ES-I3 (cell line): Measurements from ENCODE around the gene BRINP1.

Experiments used
- H3K36me3 ChIP-seq: 2 replicates; pipeline ENCODE4 v1.6.1; 2013; ENCODE audit warnings: mild to moderate bottlenecking, low read length, control low read depth, moderate library complexity; ENCODE audit not compliant: insufficient read depth
- H3K4me1 ChIP-seq: 2 replicates; pipeline ENCODE4 v1.6.1; 2013; ENCODE audit warnings: mild to moderate bottlenecking, control low read depth, low read length; ENCODE audit not compliant: insufficient read depth
- H3K9ac ChIP-seq: 2 replicates; pipeline ENCODE4 v1.6.1; 2013; ENCODE audit warnings: low read depth, mild to moderate bottlenecking, low read length, moderate library complexity
- H3K9me3 ChIP-seq: 2 replicates; pipeline ENCODE4 v1.6.1; 2013; ENCODE audit warnings: mild to moderate bottlenecking, low read length, moderate library complexity; ENCODE audit not compliant: control insufficient read depth, insufficient read depth

The BRINP1 gene

DNA sequence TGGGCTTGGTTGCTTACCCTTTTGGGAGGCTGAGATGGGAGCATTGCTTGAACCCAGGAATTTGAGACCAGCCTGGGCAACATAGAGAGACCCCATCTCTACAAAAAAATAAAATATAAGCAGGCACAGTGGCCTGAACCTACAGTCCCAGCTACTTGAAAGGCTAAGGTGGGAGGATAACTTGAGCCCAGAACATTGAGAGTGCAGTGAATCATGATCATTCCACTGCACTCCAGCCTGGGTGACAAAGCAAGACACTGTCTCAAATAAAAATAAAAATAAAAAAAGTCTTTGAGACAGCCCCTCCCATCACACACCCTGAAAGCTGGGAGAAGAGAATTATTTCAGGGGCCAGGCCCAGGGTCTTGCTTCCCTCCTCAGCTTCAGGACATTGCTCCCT lies 251.8 kb downstream of the BRINP1 start:
- Histone ChIP-seq H3K4me1 (peaks cover 11% of the 10 kb centered on the region), H3K36me3 (no peaks in the 10 kb centered on the region; the same call in 1 of the 2 replicates), H3K9ac (no peak overlapping the region), H3K9me3 (no peaks in the 10 kb centered on the region; the same call in 1 of the 2 replicates)
